Neural cell (in vitro differentiated cells): ENCODE measurements around the gene TSTD1. TPM values are rescaled to one million over a fixed set of nuclear protein-coding genes. Genes with fewer than 3 reads are reported as not detected.

ENCODE experiments used
- H2AFZ ChIP-seq: fragments of 200-600, 300-800 bp; sonication (generic), shearing (Covaris generic); 2 replicates; pipeline ENCODE4 v1.6.0; 2014; ENCODE audit warnings: low read depth, mild to moderate bottlenecking, antibody characterized with exemption, low read length, moderate library complexity
- H3F3A ChIP-seq: fragments of 200-600 bp; shearing (Covaris generic); 2 replicates; pipeline ENCODE4 v1.6.1; 2016; ENCODE audit warnings: mild to moderate bottlenecking, moderate library complexity, mixed read lengths, antibody characterized with exemption, low read length; ENCODE audit not compliant: insufficient read depth, poor library complexity, severe bottlenecking
- H3K27ac ChIP-seq: fragments of 200-600, 300-800 bp; sonication (generic), shearing (Covaris generic); 2 replicates; pipeline ENCODE4 v1.5.1; 2014; ENCODE audit warnings: mild to moderate bottlenecking, low read length, moderate library complexity
- H3K27me3 ChIP-seq: fragments of 300-800, 200-600 bp; sonication (generic), shearing (Covaris generic); 2 replicates; pipeline ENCODE4 v1.6.0; 2014; ENCODE audit warnings: mild to moderate bottlenecking, low read depth, low read length, moderate library complexity; ENCODE audit not compliant: insufficient read depth
- H3K36me3 ChIP-seq: fragments of 300-800, 200-600 bp; sonication (generic), shearing (Covaris generic); 2 replicates; pipeline ENCODE4 v1.5.1; 2014; ENCODE audit warnings: mild to moderate bottlenecking, antibody characterized with exemption, low read length, moderate library complexity; ENCODE audit not compliant: insufficient read depth
- H3K4me2 ChIP-seq: fragments of 300-800, 200-600 bp; sonication (generic), shearing (Covaris generic); 2 replicates; pipeline ENCODE4 v1.6.0; 2014; ENCODE audit warnings: mild to moderate bottlenecking, low read length
- H3K4me3 ChIP-seq: fragments of 300-800, 200-600 bp; sonication (generic), shearing (Covaris generic); 2 replicates; pipeline ENCODE4 v1.5.1; 2014; ENCODE audit warnings: mild to moderate bottlenecking, low read length, moderate library complexity
- H3K79me2 ChIP-seq: fragments of 200-600 bp; shearing (Covaris generic); replicated peaks from 2 replicates; pipeline ENCODE4 v1.6.0; 2014; ENCODE audit warnings: mild to moderate bottlenecking, low read length, moderate library complexity; ENCODE audit not compliant: insufficient read depth
- H3K9ac ChIP-seq: fragments of 300-800, 200-600 bp; sonication (generic), shearing (Covaris generic); 2 replicates; pipeline ENCODE4 v1.6.1; 2016; ENCODE audit warnings: mild to moderate bottlenecking, low read length, mixed read lengths
- H3K9me2 ChIP-seq: fragments of 200-600 bp; shearing (Covaris generic); 2 replicates; pipeline ENCODE4 v1.6.1; 2016; ENCODE audit warnings: mild to moderate bottlenecking, low read length, mixed read lengths; ENCODE audit not compliant: insufficient read depth
- H3K9me3 ChIP-seq: fragments of 200-600, 300-800 bp; sonication (generic), shearing (Covaris generic); 2 replicates; pipeline ENCODE4 v1.6.1; 2016; ENCODE audit warnings: mild to moderate bottlenecking, mixed run types, low read length, moderate library complexity, mixed read lengths
- H4K20me1 ChIP-seq: fragments of 200-600 bp; shearing (Covaris generic); 2 replicates; pipeline ENCODE4 v1.6.1; 2016; ENCODE audit warnings: mild to moderate bottlenecking, mixed run types; ENCODE audit not compliant: insufficient read depth
- EP300 ChIP-seq: fragments of 450-650 bp; conservative IDR thresholded peaks from 2 replicates; pipeline ENCODE4 v1.6.1; 2014; ENCODE audit warnings: antibody characterized with exemption, mild to moderate bottlenecking, moderate library complexity; ENCODE audit not compliant: poor library complexity, severe bottlenecking
- EZH2 ChIP-seq: fragments of 200-600, 300-800 bp; shearing (Covaris generic), sonication (generic); IDR thresholded peaks from 2 replicates; pipeline ENCODE4 v1.6.1; 2014; ENCODE audit warnings: antibody characterized with exemption, low read length, borderline replicate concordance, mild to moderate bottlenecking; ENCODE audit not compliant: insufficient read depth, poor library complexity, severe bottlenecking
- MXI1 ChIP-seq: fragments of 450-650 bp; conservative IDR thresholded peaks from 2 replicates; pipeline ENCODE4 v1.6.1; 2014; ENCODE audit warnings: antibody characterized with exemption, mild to moderate bottlenecking; ENCODE audit not compliant: poor library complexity, severe bottlenecking
- POLR2AphosphoS5 ChIP-seq: IDR thresholded peaks from 2 replicates; pipeline ENCODE4 v1.6.1; 2012
- RAD21 ChIP-seq: fragments of 450-650 bp; conservative IDR thresholded peaks from 2 replicates; pipeline ENCODE4 v1.6.1; 2014; ENCODE audit warnings: antibody characterized with exemption, mild to moderate bottlenecking, moderate library complexity
- SMC3 ChIP-seq: fragments of 450-650 bp; conservative IDR thresholded peaks from 2 replicates; pipeline ENCODE4 v1.6.1; 2014; ENCODE audit warnings: antibody characterized with exemption, mild to moderate bottlenecking, moderate library complexity; ENCODE audit not compliant: poor library complexity
- TAF1 ChIP-seq: IDR thresholded peaks from 2 replicates; pipeline ENCODE4 v1.6.1; 2012; ENCODE audit warnings: low read depth
- polyA plus RNA-seq: library from polyadenylated mRNA; depleted of rRNA; stranded (reverse); fragments of >200 nt; gene quantifications from 2 replicates; pipeline ENCODE4 v1.2.3, GENCODE V29; 2014
- TF ChIP-seq, protein P1 (sequence below): fragments of 450-650 bp; IDR thresholded peaks from 2 replicates; pipeline ENCODE4 v1.5.1; 2014; ENCODE audit warnings: antibody characterized with exemption, mild to moderate bottlenecking, moderate library complexity; ENCODE audit not compliant: poor library complexity, severe bottlenecking
- TF ChIP-seq, protein P2 (sequence below): IDR thresholded peaks from 2 replicates; pipeline ENCODE4 v1.6.1; 2012; ENCODE audit warnings: borderline replicate concordance

TSTD1 gene
- polyA plus RNA-seq, 1 donor from 2014 or later, result 63.5 TPM

DNA sequence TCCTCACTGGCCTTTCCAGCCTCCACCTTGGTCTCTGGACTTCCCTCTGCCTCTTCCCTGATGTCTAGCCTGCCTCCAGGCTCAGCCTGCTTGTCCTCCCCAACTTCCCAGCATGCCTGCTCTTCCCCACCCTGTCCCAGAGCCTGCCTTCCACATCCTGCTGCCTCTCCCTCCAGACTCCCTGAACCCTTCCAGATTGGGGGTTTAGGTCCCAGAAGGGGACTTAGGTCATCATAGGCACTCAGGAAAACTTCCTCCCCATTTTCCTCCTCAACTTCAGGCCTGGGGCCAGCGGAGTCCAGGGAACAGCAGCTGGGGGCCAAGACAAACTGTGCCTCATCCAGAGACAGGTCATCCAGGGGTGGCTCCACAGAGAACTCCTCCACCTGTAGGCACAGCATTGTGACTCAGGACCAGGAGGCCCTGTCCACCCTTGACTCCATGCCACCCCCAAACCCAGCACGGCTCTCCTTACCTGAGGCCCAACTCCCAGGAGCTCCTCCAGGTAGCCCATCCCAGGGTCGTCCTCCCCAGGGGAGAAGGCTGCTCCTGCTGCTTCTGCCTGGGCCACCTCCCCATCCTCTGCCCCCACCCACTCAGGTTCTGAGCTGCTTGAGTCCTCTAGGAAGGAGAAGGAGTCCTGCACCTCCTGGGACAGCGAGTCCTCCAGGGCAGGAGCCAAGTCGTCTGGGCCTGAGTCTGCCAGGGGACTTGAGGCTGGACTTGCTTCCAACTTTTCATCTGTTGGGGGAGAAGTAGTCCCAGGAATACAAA, 10.4 kb upstream of the TSTD1 start:
- H3K27me3 ChIP-seq, result no peaks in the 10 kb centered on the region
- H3K4me3 ChIP-seq, result no peak overlapping the region
- H3K9me2 ChIP-seq, result no peaks in the 10 kb centered on the region
- peaks cover 12% of the 10 kb centered on the region for H3K9me3 ChIP-seq
- H3K36me3 ChIP-seq, result no peaks in the 10 kb centered on the region
- no peak overlapping the region for H2AFZ ChIP-seq
- peaks cover 3% of the 10 kb centered on the region for H3F3A ChIP-seq
- peaks cover 11% of the 10 kb centered on the region for H3K79me2 ChIP-seq
- H3K27ac ChIP-seq, result no peak overlapping the region
- TF ChIP-seq TAF1, result no peak
- TF ChIP-seq RAD21, result no peak
- no peak for TF ChIP-seq MXI1
- TF ChIP-seq POLR2AphosphoS5, result no peak
- TF ChIP-seq, protein P1, sequence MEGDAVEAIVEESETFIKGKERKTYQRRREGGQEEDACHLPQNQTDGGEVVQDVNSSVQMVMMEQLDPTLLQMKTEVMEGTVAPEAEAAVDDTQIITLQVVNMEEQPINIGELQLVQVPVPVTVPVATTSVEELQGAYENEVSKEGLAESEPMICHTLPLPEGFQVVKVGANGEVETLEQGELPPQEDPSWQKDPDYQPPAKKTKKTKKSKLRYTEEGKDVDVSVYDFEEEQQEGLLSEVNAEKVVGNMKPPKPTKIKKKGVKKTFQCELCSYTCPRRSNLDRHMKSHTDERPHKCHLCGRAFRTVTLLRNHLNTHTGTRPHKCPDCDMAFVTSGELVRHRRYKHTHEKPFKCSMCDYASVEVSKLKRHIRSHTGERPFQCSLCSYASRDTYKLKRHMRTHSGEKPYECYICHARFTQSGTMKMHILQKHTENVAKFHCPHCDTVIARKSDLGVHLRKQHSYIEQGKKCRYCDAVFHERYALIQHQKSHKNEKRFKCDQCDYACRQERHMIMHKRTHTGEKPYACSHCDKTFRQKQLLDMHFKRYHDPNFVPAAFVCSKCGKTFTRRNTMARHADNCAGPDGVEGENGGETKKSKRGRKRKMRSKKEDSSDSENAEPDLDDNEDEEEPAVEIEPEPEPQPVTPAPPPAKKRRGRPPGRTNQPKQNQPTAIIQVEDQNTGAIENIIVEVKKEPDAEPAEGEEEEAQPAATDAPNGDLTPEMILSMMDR, result no peak
- no peak for TF ChIP-seq SMC3
- no peak for TF ChIP-seq EP300
- TF ChIP-seq, protein P2, sequence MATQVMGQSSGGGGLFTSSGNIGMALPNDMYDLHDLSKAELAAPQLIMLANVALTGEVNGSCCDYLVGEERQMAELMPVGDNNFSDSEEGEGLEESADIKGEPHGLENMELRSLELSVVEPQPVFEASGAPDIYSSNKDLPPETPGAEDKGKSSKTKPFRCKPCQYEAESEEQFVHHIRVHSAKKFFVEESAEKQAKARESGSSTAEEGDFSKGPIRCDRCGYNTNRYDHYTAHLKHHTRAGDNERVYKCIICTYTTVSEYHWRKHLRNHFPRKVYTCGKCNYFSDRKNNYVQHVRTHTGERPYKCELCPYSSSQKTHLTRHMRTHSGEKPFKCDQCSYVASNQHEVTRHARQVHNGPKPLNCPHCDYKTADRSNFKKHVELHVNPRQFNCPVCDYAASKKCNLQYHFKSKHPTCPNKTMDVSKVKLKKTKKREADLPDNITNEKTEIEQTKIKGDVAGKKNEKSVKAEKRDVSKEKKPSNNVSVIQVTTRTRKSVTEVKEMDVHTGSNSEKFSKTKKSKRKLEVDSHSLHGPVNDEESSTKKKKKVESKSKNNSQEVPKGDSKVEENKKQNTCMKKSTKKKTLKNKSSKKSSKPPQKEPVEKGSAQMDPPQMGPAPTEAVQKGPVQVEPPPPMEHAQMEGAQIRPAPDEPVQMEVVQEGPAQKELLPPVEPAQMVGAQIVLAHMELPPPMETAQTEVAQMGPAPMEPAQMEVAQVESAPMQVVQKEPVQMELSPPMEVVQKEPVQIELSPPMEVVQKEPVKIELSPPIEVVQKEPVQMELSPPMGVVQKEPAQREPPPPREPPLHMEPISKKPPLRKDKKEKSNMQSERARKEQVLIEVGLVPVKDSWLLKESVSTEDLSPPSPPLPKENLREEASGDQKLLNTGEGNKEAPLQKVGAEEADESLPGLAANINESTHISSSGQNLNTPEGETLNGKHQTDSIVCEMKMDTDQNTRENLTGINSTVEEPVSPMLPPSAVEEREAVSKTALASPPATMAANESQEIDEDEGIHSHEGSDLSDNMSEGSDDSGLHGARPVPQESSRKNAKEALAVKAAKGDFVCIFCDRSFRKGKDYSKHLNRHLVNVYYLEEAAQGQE, result no peak
- no peak overlapping the region for H3K4me2 ChIP-seq
- H4K20me1 ChIP-seq, result no peaks in the 10 kb centered on the region
- H3K9ac ChIP-seq, result no peak overlapping the region

DNA sequence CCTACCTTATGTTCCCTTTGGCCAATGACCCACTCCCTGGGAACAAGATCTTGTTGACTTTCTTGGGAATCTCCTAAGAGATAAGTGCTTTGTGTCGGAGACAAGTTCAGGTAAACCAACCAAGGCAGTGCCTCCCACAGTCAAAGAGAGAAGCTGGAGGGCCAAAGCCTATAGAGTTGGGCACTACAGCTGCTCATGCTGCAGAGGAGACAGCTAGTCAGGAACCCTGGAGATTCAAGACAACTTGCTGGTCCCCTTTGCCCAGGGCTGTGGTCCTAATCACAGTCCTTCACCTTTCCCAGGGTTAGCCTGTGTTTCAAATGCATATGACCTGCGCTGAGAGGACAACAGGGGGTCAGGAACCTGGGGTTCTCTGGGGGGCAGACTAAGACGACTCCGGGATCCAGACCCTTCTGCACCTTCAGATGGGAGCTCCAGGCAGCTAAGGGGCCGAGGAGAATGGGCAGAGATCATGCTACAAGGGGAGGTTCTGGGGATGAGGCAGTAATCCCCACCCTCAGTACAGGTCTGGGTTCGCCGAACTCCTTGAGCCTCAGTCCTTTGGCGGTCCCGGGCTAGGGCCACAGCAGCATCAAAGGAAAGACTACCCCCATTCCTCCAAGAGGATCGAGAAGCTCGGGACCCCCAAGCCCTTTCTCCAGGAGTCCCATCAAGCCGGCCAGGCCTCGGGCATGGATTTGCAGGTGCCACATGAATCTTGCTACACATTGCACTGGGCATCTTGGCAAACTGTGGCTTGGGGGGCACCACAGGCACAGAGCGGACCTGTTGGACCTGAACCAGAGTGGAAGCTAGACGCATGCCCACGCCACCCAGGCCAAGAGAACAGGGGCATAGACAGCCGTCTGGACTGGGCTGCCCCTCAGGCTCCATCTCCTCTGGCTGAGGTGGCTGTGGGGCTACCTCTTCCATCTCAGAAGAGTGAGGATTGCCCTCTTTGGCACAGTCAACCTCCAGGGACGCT, 9.0 kb upstream of the TSTD1 start:
- peaks cover 3% of the 10 kb centered on the region for H3F3A ChIP-seq
- H3K9me3 ChIP-seq, result peaks cover 12% of the 10 kb centered on the region
- H3K4me2 ChIP-seq, result no peak overlapping the region
- H3K9me2 ChIP-seq, result no peaks in the 10 kb centered on the region
- no peaks in the 10 kb centered on the region for H3K27me3 ChIP-seq
- no peak for TF ChIP-seq EP300
- TF ChIP-seq POLR2AphosphoS5, result no peak
- no peak for TF ChIP-seq RAD21
- no peak for TF ChIP-seq EZH2
- TF ChIP-seq, protein P2, result no peak
- TF ChIP-seq MXI1, result no peak
- no peak for TF ChIP-seq TAF1
- TF ChIP-seq, protein P1, result no peak
- TF ChIP-seq SMC3, result no peak
- no peak overlapping the region for H3K4me3 ChIP-seq
- no peaks in the 10 kb centered on the region for H4K20me1 ChIP-seq
- H3K27ac ChIP-seq, result no peak overlapping the region
- peaks cover 1% of the 10 kb centered on the region for H3K36me3 ChIP-seq
- H3K9ac ChIP-seq, result no peak overlapping the region
- peaks cover 21% of the 10 kb centered on the region for H3K79me2 ChIP-seq
- no peak overlapping the region for H2AFZ ChIP-seq
